Subcutaneous adipose tissue (tissue), 4 donors: Measurements from ENCODE around the gene HS6ST3. TPM values are rescaled to one million over a fixed set of nuclear protein-coding genes. Genes with fewer than 3 reads are reported as not detected.

Experiments
- total RNA-seq, 4 donors: library from RNA; depleted of rRNA; stranded (reverse); fragments of >200 nt; gene quantifications; one replicate each; pipeline ENCODE4 v1.1.0, GENCODE V29; 2016
- TF ChIP-seq, protein P1 (sequence below): fragments of 450-650 bp; IDR thresholded peaks from one replicate; pipeline ENCODE4 v1.5.1; 2016; ENCODE audit warnings: low read depth, mild to moderate bottlenecking, control low read depth, antibody characterized with exemption, moderate library complexity

The HS6ST3 gene
- 1 to 10 TPM in 2 of 4 donors, under 1 TPM in 2; 0.33 to 1.3 (median 0.99) TPM for total RNA-seq

DNA sequence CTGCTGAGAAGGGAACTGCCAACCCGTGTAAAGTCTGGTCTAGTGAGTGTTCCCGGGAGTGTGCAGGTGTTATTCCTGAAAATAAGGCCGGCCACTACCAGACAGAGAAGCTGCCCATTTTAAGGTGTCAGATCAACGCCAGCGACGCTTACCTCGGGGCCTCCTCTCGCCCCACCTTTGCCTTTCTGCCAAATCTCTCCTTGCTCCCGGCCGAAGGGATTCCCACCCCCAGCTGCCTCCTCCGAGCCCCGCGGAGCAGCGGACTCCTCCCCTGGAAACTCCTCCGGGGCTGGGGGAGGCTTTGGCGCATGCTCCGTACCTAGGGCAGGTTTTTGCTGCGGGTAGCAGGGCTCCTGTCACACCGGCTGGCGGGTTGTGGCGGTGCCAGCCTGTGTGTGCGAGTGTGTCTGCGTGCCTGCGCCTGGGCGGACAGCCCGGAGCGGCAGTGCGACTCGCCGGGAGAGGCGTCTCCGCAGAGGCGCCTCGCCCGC is at the start of gene HS6ST3:
Gene HS6ST3 (plus strand): TSS at position 359 of the 491 bp plus-strand sequence.
- TF ChIP-seq, protein P1, sequence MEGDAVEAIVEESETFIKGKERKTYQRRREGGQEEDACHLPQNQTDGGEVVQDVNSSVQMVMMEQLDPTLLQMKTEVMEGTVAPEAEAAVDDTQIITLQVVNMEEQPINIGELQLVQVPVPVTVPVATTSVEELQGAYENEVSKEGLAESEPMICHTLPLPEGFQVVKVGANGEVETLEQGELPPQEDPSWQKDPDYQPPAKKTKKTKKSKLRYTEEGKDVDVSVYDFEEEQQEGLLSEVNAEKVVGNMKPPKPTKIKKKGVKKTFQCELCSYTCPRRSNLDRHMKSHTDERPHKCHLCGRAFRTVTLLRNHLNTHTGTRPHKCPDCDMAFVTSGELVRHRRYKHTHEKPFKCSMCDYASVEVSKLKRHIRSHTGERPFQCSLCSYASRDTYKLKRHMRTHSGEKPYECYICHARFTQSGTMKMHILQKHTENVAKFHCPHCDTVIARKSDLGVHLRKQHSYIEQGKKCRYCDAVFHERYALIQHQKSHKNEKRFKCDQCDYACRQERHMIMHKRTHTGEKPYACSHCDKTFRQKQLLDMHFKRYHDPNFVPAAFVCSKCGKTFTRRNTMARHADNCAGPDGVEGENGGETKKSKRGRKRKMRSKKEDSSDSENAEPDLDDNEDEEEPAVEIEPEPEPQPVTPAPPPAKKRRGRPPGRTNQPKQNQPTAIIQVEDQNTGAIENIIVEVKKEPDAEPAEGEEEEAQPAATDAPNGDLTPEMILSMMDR = no peak

GRCh38 chr13:96041326-96042110 is 48.4 kb upstream of the HS6ST3 start:
- TF ChIP-seq, protein P1 = no peak

DNA sequence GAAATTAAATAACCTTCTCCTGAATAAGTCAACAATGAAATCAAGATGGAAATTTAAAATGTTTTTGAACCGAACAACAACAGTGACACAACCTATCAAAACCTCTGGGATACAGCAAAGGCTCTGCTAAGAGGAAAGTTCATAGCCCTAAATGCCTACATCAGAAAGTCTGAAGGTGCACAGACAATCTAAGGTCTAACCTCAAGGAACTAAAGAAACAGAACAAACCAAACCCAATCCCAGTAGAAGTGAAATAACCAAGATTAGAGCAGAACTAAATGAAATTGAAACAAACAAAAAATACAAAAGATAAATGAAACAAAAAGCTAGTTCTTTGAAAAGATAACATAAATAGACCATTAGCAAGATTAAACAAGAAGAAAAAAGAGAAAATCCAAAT is 45.7 kb upstream of the HS6ST3 start:
- TF ChIP-seq, protein P1 = no peak

GRCh38 chr13:96052656-96053002 is 37.3 kb upstream of the HS6ST3 start:
- TF ChIP-seq, protein P1 = no peak

GRCh38 chr13:96053003-96053703 is 36.8 kb upstream of the HS6ST3 start, which contains the start of gene UGGT2:
UGGT2 (minus strand) TSS chr13:96053401; CDS start chr13:96053312, 89 bp downstream.
- TF ChIP-seq, protein P1 = no peak

DNA sequence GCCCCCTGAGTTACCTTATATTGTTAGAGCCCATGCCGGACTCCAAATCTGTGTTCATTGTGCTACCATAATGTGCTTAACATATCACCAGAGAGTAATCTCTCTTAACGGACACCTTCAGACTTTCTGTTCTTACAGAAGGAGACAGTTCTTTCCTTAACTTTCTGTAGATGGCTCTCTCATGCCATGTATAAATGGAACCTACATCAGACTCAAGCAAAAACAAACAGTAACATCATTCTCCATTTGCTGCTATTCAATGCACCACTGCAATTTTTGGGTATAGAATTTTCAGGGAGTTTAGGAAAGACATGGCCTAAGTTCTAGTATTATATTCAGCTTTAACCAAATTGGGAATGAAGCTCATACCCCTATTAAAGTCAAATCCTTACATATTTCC is 24.1 kb upstream of the HS6ST3 start:
- TF ChIP-seq, protein P1 = no peak

DNA sequence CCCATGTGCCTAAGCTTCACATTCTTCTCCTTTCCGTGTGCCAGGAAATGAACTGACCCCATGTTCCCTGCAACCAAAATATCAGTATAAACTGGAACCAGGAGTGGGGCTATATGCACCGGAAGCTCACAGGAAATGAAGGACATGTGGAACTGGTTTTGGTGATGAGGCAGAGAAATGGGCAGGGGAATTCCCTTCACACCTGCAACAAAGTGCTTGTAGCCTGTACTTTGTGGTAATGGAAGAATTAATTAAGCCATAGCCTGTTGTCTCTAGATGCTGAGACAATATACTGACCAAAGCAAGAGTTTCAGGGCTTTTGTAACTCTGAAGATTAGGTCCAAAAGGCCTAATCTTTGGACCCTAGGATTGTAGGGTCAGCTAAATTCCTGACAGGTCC is 21.2 kb upstream of the HS6ST3 start:
- TF ChIP-seq, protein P1 = no peak
